ENCODE data around the gene BSN. TPM values are rescaled to one million over a fixed set of nuclear protein-coding genes. Genes with fewer than 3 reads are reported as not detected.

BSN gene
- total and polyA plus RNA-seq, 2 donors (not counting 3 experiments of a cell fraction or from before 2014, with no cell fraction given), result 0.04 to 0.27 TPM

GRCh38 chr3:49531218-49531617 lies 23.1 kb upstream of the BSN start:
- TF ChIP-seq JUN (IDR thresholded peaks at IDR 0.05; ENCODE audit: borderline replicate concordance, insufficient read depth, insufficient read length, low read depth), result no peak
- TF ChIP-seq POLR2A (IDR thresholded peaks at IDR 0.05; ENCODE audit: low read depth, low read length), result no peak
- no peak for TF ChIP-seq POLR2AphosphoS5 (IDR thresholded peaks at IDR 0.05; ENCODE audit: insufficient read depth, low read depth, low read length)
- no peak for FAIRE-seq
- dilution Hi-C loops (cut with MboI; ENCODE audit: extremely low pct_ligation_motif_present, low sequenced_read_pairs), result no loop called here

GRCh38 chr3:49531715-49532114 lies 22.6 kb upstream of the BSN start:
- H3K9ac ChIP-seq (replicated peaks; ENCODE audit: extremely low read depth, insufficient read depth, low read length), result no peak overlapping the region
- ChIA-PET CTCF (interaction anchor here (1.5 to 3.3 kb wide), 2 partner anchors 8 to 11 kb away, joined by 3 to 13 read pairs; no protein-coding TSS in a partner anchor), POLR2A (no interaction called here)
- no peaks in the 10 kb centered on the region for H3K4me1 ChIP-seq (ENCODE audit: control insufficient read depth, extremely low read depth, insufficient read depth, low read length)
- TF ChIP-seq JUN (IDR thresholded peaks at IDR 0.05; ENCODE audit: borderline replicate concordance, insufficient read depth, insufficient read length, low read depth) (no peak), MYC (IDR thresholded peaks at IDR 0.05; ENCODE audit: low read depth, low read length) (no peak), EZH2 (IDR thresholded peaks at IDR 0.05; ENCODE audit: borderline replicate concordance, low read depth, low read length, severe bottlenecking) (no peak), GATA2 (IDR thresholded peaks at IDR 0.05; ENCODE audit: insufficient read depth, insufficient read length, low read depth, low read length) (no peak), POLR2A (IDR thresholded peaks at IDR 0.05; ENCODE audit: low read depth, low read length) (no peak), MAX (IDR thresholded peaks at IDR 0.05; ENCODE audit: insufficient read depth, insufficient read length) (no peak), CTCF (IDR thresholded peaks at IDR 0.05; ENCODE audit: extremely low read depth in 1 of 2, insufficient read depth in 1 of 2, low read depth in 1 of 2, low read length in 2 of 2) (no peak), FOS (IDR thresholded peaks at IDR 0.05; ENCODE audit: borderline replicate concordance, insufficient read depth, low read length) (no peak), POLR2AphosphoS5 (IDR thresholded peaks at IDR 0.05; ENCODE audit: insufficient read depth, low read depth, low read length) (no peak)
- H4K20me1 ChIP-seq (replicated peaks; ENCODE audit: control insufficient read depth, extremely low read depth, insufficient read depth, low read length), result no peaks in the 10 kb centered on the region
- H3K27me3 ChIP-seq (ENCODE audit: control insufficient read depth in 2 of 2, insufficient read depth in 2 of 2, low read length in 2 of 2), result no peaks in the 10 kb centered on the region
- FAIRE-seq, result no peak
- no peak overlapping the region for H3K4me2 ChIP-seq (ENCODE audit: insufficient read depth, low read length)
- TSS peak; percentile 13 for BruUV-seq (replicated peaks)
- no peaks in the 10 kb centered on the region for H3K9me1 ChIP-seq (replicated peaks; ENCODE audit: control insufficient read depth, extremely low read depth, insufficient read depth, low read length)
- intact Hi-C loops (cut with micrococcal nuclease) (no loop called here), dilution Hi-C loops (cut with MboI; ENCODE audit: extremely low pct_ligation_motif_present, low sequenced_read_pairs) (no loop called here)
- no peak overlapping the region for H3K4me3 ChIP-seq (replicated peaks in 1 of 3; ENCODE audit: insufficient read depth in 1 of 3, low read depth in 1 of 3, low read length in 3 of 3)
- DNase-seq (ENCODE audit: low read depth, low spot score), result no peak
- no peaks in the 10 kb centered on the region for H3K79me2 ChIP-seq (ENCODE audit: control insufficient read depth, insufficient read depth, low read length)
- no peaks in the 10 kb centered on the region for H3K9me3 ChIP-seq (replicated peaks; ENCODE audit: control insufficient read depth, insufficient read depth, low read length)
- H2AFZ ChIP-seq (ENCODE audit: low read depth, low read length), result no peak overlapping the region
- peaks cover 0 to 13% of the 10 kb centered on the region in 2 experiments for H3K36me3 ChIP-seq (ENCODE audit: control insufficient read depth in 2 of 2, extremely low read depth in 1 of 2, insufficient read depth in 2 of 2, low read length in 2 of 2)
- H3K27ac ChIP-seq (ENCODE audit: insufficient read depth, low read depth, low read length), result no peak overlapping the region

More at GRCh38 chr3:49531218-49531617, 23.1 kb upstream of the BSN start:
- Histone ChIP-seq H3K9me3 (replicated peaks; ENCODE audit: control insufficient read depth, insufficient read depth, low read length) (no peaks in the 10 kb centered on the region), H3K4me1 (ENCODE audit: control insufficient read depth, extremely low read depth, insufficient read depth, low read length) (no peaks in the 10 kb centered on the region), H3K9ac (replicated peaks; ENCODE audit: extremely low read depth, insufficient read depth, low read length) (no peak overlapping the region), H3K79me2 (ENCODE audit: control insufficient read depth, insufficient read depth, low read length) (no peaks in the 10 kb centered on the region), H3K27me3 (ENCODE audit: control insufficient read depth in 2 of 2, insufficient read depth in 2 of 2, low read length in 2 of 2) (no peaks in the 10 kb centered on the region), H3K4me3 (replicated peaks in 1 of 3; ENCODE audit: insufficient read depth in 1 of 3, low read depth in 1 of 3, low read length in 3 of 3) (no peak overlapping the region), H2AFZ (ENCODE audit: low read depth, low read length) (no peak overlapping the region), H4K20me1 (replicated peaks; ENCODE audit: control insufficient read depth, extremely low read depth, insufficient read depth, low read length) (no peaks in the 10 kb centered on the region), H3K9me1 (replicated peaks; ENCODE audit: control insufficient read depth, extremely low read depth, insufficient read depth, low read length) (no peaks in the 10 kb centered on the region), H3K36me3 (ENCODE audit: control insufficient read depth in 2 of 2, extremely low read depth in 1 of 2, insufficient read depth in 2 of 2, low read length in 2 of 2) (peaks cover 0 to 13% of the 10 kb centered on the region in 2 experiments), H3K4me2 (ENCODE audit: insufficient read depth, low read length) (no peak overlapping the region), H3K27ac (ENCODE audit: insufficient read depth, low read depth, low read length) (no peak overlapping the region)
- no peak for DNase-seq (ENCODE audit: low read depth, low spot score)
- ChIA-PET POLR2A (no interaction called here), CTCF (interaction anchor here (3.3 kb wide), 1 partner anchor 8 kb away, joined by 13 read pairs; no protein-coding TSS in a partner anchor)
- intact Hi-C loops (cut with micrococcal nuclease), result no loop called here
- no TSS peak for BruUV-seq (replicated peaks)

Data from endothelial cell of umbilical vein (primary cell).